Measurements from ENCODE around the gene ROR2. TPM values are rescaled to one million over a fixed set of nuclear protein-coding genes. Genes with fewer than 3 reads are reported as not detected.

Gene ROR2
- total RNA-seq, 1 donor, result 13.8 TPM

DNA sequence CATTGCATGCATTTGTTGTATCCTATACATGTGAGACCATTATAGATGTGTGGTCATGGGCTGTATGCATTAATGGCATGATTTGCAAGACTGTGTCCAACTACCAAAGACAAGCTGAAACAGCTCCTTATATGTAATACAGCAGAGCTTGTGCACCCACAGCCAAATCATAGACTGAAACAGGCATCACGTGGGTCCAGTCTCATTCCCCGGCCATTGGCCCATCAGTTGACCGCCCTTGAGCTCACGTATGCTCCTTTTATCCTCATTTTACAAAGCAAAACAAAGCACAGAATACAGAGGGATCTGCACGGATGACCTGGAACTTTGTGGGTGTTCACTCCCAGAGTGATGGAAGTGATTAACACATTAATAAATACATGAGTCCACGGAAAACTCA lies 109.1 kb downstream of the ROR2 start:
- Histone ChIP-seq H3K27me3 (ENCODE audit: insufficient read depth, low read length) (peaks cover 59% of the 10 kb centered on the region), H3K27ac (ENCODE audit: low read depth, low read length) (no peak overlapping the region), H3K36me3 (ENCODE audit: insufficient read depth, low read length) (no peaks in the 10 kb centered on the region), H3K4me2 (ENCODE audit: insufficient read depth, low read length) (no peak overlapping the region), H3K79me2 (ENCODE audit: insufficient read depth, low read length) (no peaks in the 10 kb centered on the region), H3K9me3 (ENCODE audit: low read depth, low read length) (no peaks in the 10 kb centered on the region), H3K4me3 (ENCODE audit: insufficient read depth, low read length) (no peak overlapping the region), H3K4me1 (ENCODE audit: insufficient read depth, low read length) (no peaks in the 10 kb centered on the region), H2AFZ (ENCODE audit: low read length) (no peak overlapping the region), H4K20me1 (ENCODE audit: insufficient read depth, low read length) (no peaks in the 10 kb centered on the region)
- DNase-seq (ENCODE audit: insufficient read length, low spot score, missing footprints), result no peak
- TF ChIP-seq, protein P1, sequence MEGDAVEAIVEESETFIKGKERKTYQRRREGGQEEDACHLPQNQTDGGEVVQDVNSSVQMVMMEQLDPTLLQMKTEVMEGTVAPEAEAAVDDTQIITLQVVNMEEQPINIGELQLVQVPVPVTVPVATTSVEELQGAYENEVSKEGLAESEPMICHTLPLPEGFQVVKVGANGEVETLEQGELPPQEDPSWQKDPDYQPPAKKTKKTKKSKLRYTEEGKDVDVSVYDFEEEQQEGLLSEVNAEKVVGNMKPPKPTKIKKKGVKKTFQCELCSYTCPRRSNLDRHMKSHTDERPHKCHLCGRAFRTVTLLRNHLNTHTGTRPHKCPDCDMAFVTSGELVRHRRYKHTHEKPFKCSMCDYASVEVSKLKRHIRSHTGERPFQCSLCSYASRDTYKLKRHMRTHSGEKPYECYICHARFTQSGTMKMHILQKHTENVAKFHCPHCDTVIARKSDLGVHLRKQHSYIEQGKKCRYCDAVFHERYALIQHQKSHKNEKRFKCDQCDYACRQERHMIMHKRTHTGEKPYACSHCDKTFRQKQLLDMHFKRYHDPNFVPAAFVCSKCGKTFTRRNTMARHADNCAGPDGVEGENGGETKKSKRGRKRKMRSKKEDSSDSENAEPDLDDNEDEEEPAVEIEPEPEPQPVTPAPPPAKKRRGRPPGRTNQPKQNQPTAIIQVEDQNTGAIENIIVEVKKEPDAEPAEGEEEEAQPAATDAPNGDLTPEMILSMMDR (IDR thresholded peaks at IDR 0.05; ENCODE audit: extremely low read depth, low read depth, low read length), result no peak

DNA sequence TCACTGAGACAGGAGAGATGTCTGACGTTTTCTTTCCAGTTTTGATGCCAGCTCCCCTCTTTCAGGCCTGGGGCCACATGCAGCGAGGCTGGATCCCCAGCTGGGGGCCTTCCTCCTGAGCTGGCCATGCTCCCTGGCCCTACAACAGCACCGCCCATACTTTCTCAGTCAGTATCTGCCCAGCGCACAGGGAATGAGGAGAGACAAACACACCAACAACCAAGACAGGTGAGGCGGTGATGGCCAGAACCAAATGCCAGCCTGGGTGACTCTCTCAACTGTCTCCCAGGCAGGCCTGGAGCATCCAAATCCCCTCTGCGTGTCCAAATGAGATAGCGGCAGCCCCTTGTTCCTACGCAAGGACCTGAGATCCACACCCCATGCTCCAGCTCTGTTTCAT lies 109.6 kb downstream of the ROR2 start:
- Histone ChIP-seq H3K4me2 (ENCODE audit: insufficient read depth, low read length) (no peak overlapping the region), H3K4me1 (ENCODE audit: insufficient read depth, low read length) (no peaks in the 10 kb centered on the region), H3K27ac (ENCODE audit: low read depth, low read length) (no peak overlapping the region), H3K27me3 (ENCODE audit: insufficient read depth, low read length) (peaks cover 63% of the 10 kb centered on the region), H3K9me3 (ENCODE audit: low read depth, low read length) (no peaks in the 10 kb centered on the region), H3K4me3 (ENCODE audit: insufficient read depth, low read length) (no peak overlapping the region), H2AFZ (ENCODE audit: low read length) (no peak overlapping the region), H4K20me1 (ENCODE audit: insufficient read depth, low read length) (no peaks in the 10 kb centered on the region), H3K36me3 (ENCODE audit: insufficient read depth, low read length) (no peaks in the 10 kb centered on the region), H3K79me2 (ENCODE audit: insufficient read depth, low read length) (no peaks in the 10 kb centered on the region)
- DNase-seq (ENCODE audit: insufficient read length, low spot score, missing footprints), result no peak
- TF ChIP-seq, protein P1 (IDR thresholded peaks at IDR 0.05; ENCODE audit: extremely low read depth, low read depth, low read length), result no peak

DNA sequence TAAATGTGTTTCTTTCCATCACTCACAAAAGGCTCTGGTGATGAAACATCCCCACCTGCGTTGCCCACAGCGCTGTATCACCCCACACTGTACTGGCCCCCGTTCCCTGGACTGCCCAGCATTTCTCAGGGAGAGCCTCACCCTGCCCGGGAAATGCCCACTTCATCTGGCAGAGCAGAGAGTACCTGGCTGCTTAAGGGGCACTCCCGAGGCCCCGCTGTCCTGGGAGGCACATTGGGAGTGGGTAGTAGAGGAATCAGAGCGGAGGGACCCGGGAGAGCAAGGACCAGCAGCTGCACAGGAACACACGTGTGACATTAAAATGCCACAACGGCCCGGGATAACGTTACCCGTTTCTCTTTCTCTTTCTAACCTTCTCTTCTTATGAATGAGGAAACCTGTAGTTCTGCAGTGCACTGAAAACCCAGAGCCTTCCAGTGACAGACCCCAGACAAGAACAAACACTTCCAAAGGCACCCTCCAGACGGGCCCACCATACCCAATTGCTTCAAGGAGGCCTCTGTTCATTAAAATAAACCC lies 110.0 kb downstream of the ROR2 start:
- Histone ChIP-seq H3K9me3 (ENCODE audit: low read depth, low read length) (no peaks in the 10 kb centered on the region), H3K4me2 (ENCODE audit: insufficient read depth, low read length) (no peak overlapping the region), H3K27me3 (ENCODE audit: insufficient read depth, low read length) (peaks cover 68% of the 10 kb centered on the region), H4K20me1 (ENCODE audit: insufficient read depth, low read length) (no peaks in the 10 kb centered on the region), H3K4me3 (ENCODE audit: insufficient read depth, low read length) (no peak overlapping the region), H3K4me1 (ENCODE audit: insufficient read depth, low read length) (no peaks in the 10 kb centered on the region), H3K27ac (ENCODE audit: low read depth, low read length) (no peak overlapping the region), H3K79me2 (ENCODE audit: insufficient read depth, low read length) (no peaks in the 10 kb centered on the region), H3K36me3 (ENCODE audit: insufficient read depth, low read length) (no peaks in the 10 kb centered on the region), H2AFZ (ENCODE audit: low read length) (no peak overlapping the region)
- DNase-seq (ENCODE audit: insufficient read length, low spot score, missing footprints), result no peak
- TF ChIP-seq, protein P1 (IDR thresholded peaks at IDR 0.05; ENCODE audit: extremely low read depth, low read depth, low read length), result no peak

DNA sequence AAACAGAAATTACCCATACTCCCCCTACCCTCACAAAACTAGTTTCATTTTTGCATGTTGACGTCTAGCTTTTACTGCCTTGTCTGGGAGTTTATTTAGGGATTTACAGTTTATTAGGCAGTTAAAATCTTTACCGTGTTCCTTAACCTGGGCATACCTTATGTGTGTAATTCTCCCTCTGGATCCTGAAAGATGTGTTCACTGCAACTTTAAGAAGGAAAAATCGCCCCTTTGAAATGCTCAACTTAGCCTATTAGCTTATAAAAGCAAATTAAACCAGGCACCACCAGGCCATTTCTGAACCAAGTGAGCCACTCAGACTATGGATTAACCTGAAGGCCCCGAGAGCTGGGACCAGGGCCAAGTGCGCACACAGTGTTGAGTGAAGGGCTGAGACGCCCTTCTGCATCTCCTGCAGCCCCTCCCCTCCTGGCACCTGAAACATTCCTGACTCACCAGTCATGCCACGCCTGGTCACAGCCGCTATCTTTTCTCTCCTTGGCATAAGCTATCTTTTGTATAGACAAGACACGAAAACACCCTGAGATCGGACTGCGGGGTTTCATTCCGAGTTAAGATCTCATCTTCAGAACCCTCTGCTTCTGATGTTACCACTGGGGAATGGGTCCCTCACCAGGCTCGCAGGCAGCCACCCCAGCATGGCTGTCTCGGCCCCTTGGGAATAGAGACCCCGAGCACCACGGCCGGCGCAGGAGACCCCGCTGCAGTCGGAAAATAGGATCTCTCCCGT lies 111.9 kb downstream of the ROR2 start:
- Histone ChIP-seq H3K79me2 (ENCODE audit: insufficient read depth, low read length) (no peaks in the 10 kb centered on the region), H3K4me3 (ENCODE audit: insufficient read depth, low read length) (no peak overlapping the region), H3K4me1 (ENCODE audit: insufficient read depth, low read length) (no peaks in the 10 kb centered on the region), H3K27ac (ENCODE audit: low read depth, low read length) (no peak overlapping the region), H3K36me3 (ENCODE audit: insufficient read depth, low read length) (no peaks in the 10 kb centered on the region), H3K27me3 (ENCODE audit: insufficient read depth, low read length) (peaks cover 69% of the 10 kb centered on the region), H3K9me3 (ENCODE audit: low read depth, low read length) (no peaks in the 10 kb centered on the region), H4K20me1 (ENCODE audit: insufficient read depth, low read length) (no peaks in the 10 kb centered on the region), H3K4me2 (ENCODE audit: insufficient read depth, low read length) (no peak overlapping the region), H2AFZ (ENCODE audit: low read length) (no peak overlapping the region)
- DNase-seq (ENCODE audit: insufficient read length, low spot score, missing footprints), result peak; percentile 85
- TF ChIP-seq, protein P1 (IDR thresholded peaks at IDR 0.05; ENCODE audit: extremely low read depth, low read depth, low read length), result no peak

All from osteoblast (primary cell).